Endometrial microvascular endothelial cells (primary cell): Measurements from ENCODE around the gene SPAG16. TPM values are rescaled to one million over a fixed set of nuclear protein-coding genes. Genes with fewer than 3 reads are reported as not detected.

Experiments
- in situ Hi-C: cut with HindIII; loops from 2 replicates; pipeline ENCODE4 v1.10.0; 2017; ENCODE audit warnings: low sequenced_read_pairs, low pct_unique_long_range_greater_than_20kb; ENCODE audit errors: inconsistent ontology term
- total RNA-seq: library from RNA; depleted of rRNA; stranded (reverse); fragments of >200 nt; gene quantifications from one replicate; pipeline ENCODE4 v1.2.3, GENCODE V29; 2015; ENCODE audit errors: inconsistent ontology term

The SPAG16 gene
- total RNA-seq, 1 donor from 2014 or later = 13.3 TPM

- in situ Hi-C loops = no loop called here
These were observed 874.6 kb downstream of the SPAG16 start for GRCh38 chr2:214158851-214159250.

GRCh38 chr2:214169281-214169680 is 885.0 kb downstream of the SPAG16 start:
- in situ Hi-C loops = no loop called here

- in situ Hi-C loops = no loop called here
These were observed 885.5 kb downstream of the SPAG16 start for GRCh38 chr2:214169736-214170135.

GRCh38 chr2:214174563-214174962 is 890.3 kb downstream of the SPAG16 start:
- in situ Hi-C loops = no loop called here

- in situ Hi-C loops = no loop called here
These were observed 895.8 kb downstream of the SPAG16 start for GRCh38 chr2:214180071-214180470.

- in situ Hi-C loops = no loop called here
These were observed 896.4 kb downstream of the SPAG16 start for GRCh38 chr2:214180686-214181085.

- in situ Hi-C loops = no loop called here
These were observed 900.2 kb downstream of the SPAG16 start for GRCh38 chr2:214184461-214184860.

GRCh38 chr2:214185546-214185945 is 901.3 kb downstream of the SPAG16 start:
- in situ Hi-C loops = no loop called here

- in situ Hi-C loops = no loop called here
These were observed 908.4 kb downstream of the SPAG16 start for GRCh38 chr2:214192711-214193110.

GRCh38 chr2:214193943-214194342 is 909.7 kb downstream of the SPAG16 start:
- in situ Hi-C loops = no loop called here

- in situ Hi-C loops = no loop called here
These were observed 912.0 kb downstream of the SPAG16 start for GRCh38 chr2:214196260-214196659.

GRCh38 chr2:214201892-214202291 is 917.6 kb downstream of the SPAG16 start:
- in situ Hi-C loops = no loop called here

GRCh38 chr2:214203214-214203613 is 919.0 kb downstream of the SPAG16 start:
- in situ Hi-C loops = no loop called here

GRCh38 chr2:214203744-214204289 is 919.6 kb downstream of the SPAG16 start:
- in situ Hi-C loops = no loop called here

GRCh38 chr2:214215107-214215506 is 930.8 kb downstream of the SPAG16 start:
- in situ Hi-C loops = no loop called here

- in situ Hi-C loops = no loop called here
These were observed 932.9 kb downstream of the SPAG16 start for GRCh38 chr2:214217136-214217535.

- in situ Hi-C loops = no loop called here
These were observed 933.3 kb downstream of the SPAG16 start for GRCh38 chr2:214217599-214217998.

- in situ Hi-C loops = no loop called here
These were observed 936.0 kb downstream of the SPAG16 start for GRCh38 chr2:214220251-214220650.

- in situ Hi-C loops = no loop called here
These were observed 941.8 kb downstream of the SPAG16 start for GRCh38 chr2:214226061-214226460.

- in situ Hi-C loops = no loop called here
These were observed 948.0 kb downstream of the SPAG16 start for GRCh38 chr2:214232271-214232670.

- in situ Hi-C loops = no loop called here
These were observed 948.9 kb downstream of the SPAG16 start for GRCh38 chr2:214233164-214233563.
